Uterus (tissue), 4 donors: ENCODE data around the gene DCAF10. TPM values are rescaled to one million over a fixed set of nuclear protein-coding genes. Genes with fewer than 3 reads are reported as not detected.

Source experiments
- DNase-seq, 2 donors: peaks; one replicate each; pipeline ENCODE4 v3.0.0-alpha.2; 2019 to 2020
- H3K27ac ChIP-seq, 2 donors: fragments of 200-600 bp; sonication (generic); 1 replicate in 1 of 2; 2 replicates in 1 of 2; pipeline ENCODE4 v1.5.1; 2016 to 2018
- H3K27me3 ChIP-seq, 2 donors: fragments of 200-600 bp; sonication (generic); one replicate each; pipeline ENCODE4 v1.5.1; 2018 to 2019; ENCODE audit warnings: control low read depth in 1 of 2
- H3K36me3 ChIP-seq, 2 donors: fragments of 200-600 bp; sonication (generic); one replicate each; pipeline ENCODE4 v1.5.1; 2019; ENCODE audit warnings: control low read depth in 1 of 2
- H3K4me1 ChIP-seq, 2 donors: fragments of 200-600 bp; sonication (generic); one replicate each; pipeline ENCODE4 v1.5.1; 2018 to 2019; ENCODE audit warnings: control low read depth in 1 of 2
- H3K4me3 ChIP-seq, 2 donors: fragments of 200-600 bp; sonication (generic); 1 replicate in 1 of 2; 2 replicates in 1 of 2; pipeline ENCODE4 v1.5.1; 2018 to 2019; ENCODE audit warnings: mild to moderate bottlenecking in 1 of 2
- H3K9me3 ChIP-seq, 2 donors: fragments of 200-600 bp; sonication (generic); one replicate each; pipeline ENCODE4 v1.5.1; 2019; ENCODE audit warnings: control low read depth in 1 of 2
- CTCF ChIP-seq, 4 experiments: fragments of 200-600 bp in 2 of 4; fragments of 450-650 bp in 2 of 4; sonication (generic) in 2 of 4; IDR thresholded peaks; one replicate each; pipeline ENCODE4 v1.5.1; 2016 to 2019; ENCODE audit warnings: antibody characterized with exemption in 4 of 4, mild to moderate bottlenecking in 2 of 4, moderate library complexity in 1 of 4
- POLR2A ChIP-seq, 2 donors: fragments of 450-650 bp; IDR thresholded peaks; one replicate each; pipeline ENCODE4 v1.6.1; 2016; ENCODE audit warnings: antibody characterized with exemption in 2 of 2, mild to moderate bottlenecking in 1 of 2, moderate library complexity in 1 of 2
- intact Hi-C: fragments of 100-400 bp; cut with DNase I; formaldehyde crosslinking; loops from one replicate; pipeline ENCODE4 v1.15.1; 2023; ENCODE audit warnings: low total_unique reads
- total RNA-seq, 4 donors: library from RNA; depleted of rRNA in 3 of 4; stranded (reverse); fragments of >200 nt in 3 of 4; gene quantifications; one replicate each; pipeline versions ENCODE4 v1.1.0 to v1.2.4, GENCODE V29; 2014 to 2023
- donor health status: DM: yes; HTN: yes; CAD: no.

The DCAF10 gene
- total RNA-seq, 4 donors from 2014 or later: 10.8 to 34.8 (median 29.6) TPM

- H3K27ac ChIP-seq: no peak overlapping the region
- no peak for TF ChIP-seq CTCF (IDR thresholded peaks at IDR 0.05)
- TF ChIP-seq POLR2A (IDR thresholded peaks at IDR 0.05): no peak
- intact Hi-C loops: no loop called here
- no peaks in the 10 kb centered on the region for H3K36me3 ChIP-seq
- DNase-seq: no peak
- no peak overlapping the region for H3K4me3 ChIP-seq
- H3K4me1 ChIP-seq: peaks cover 0 to 10% of the 10 kb centered on the region in 2 donors
- H3K27me3 ChIP-seq: no peaks in the 10 kb centered on the region
- H3K9me3 ChIP-seq: no peaks in the 10 kb centered on the region
Observed at GRCh38 chr9:37899041-37899440, 98.4 kb downstream of the DCAF10 start.

GRCh38 chr9:37902131-37902530, 101.5 kb downstream of the DCAF10 start:
- no peak for TF ChIP-seq CTCF (IDR thresholded peaks at IDR 0.05)
- no peak for TF ChIP-seq POLR2A (IDR thresholded peaks at IDR 0.05)
- intact Hi-C loops: no loop called here
- no peaks in the 10 kb centered on the region for H3K36me3 ChIP-seq
- no peak overlapping the region for H3K4me3 ChIP-seq
- peaks cover 6 to 10% of the 10 kb centered on the region in 2 donors for H3K4me1 ChIP-seq
- H3K27me3 ChIP-seq: no peaks in the 10 kb centered on the region
- H3K27ac ChIP-seq: no peak overlapping the region
- DNase-seq: no peak
- H3K9me3 ChIP-seq: no peaks in the 10 kb centered on the region

- H3K9me3 ChIP-seq: no peaks in the 10 kb centered on the region
- H3K27me3 ChIP-seq: no peaks in the 10 kb centered on the region
- peak overlapping the region; percentile 85 to 87 for H3K27ac ChIP-seq
- H3K36me3 ChIP-seq: no peaks in the 10 kb centered on the region
- H3K4me3 ChIP-seq: peak overlapping the region; percentile 64 to 71
- TF ChIP-seq POLR2A (IDR thresholded peaks at IDR 0.05): no peak
- no peak for TF ChIP-seq CTCF (IDR thresholded peaks at IDR 0.05)
- no peak for DNase-seq
- intact Hi-C loops: no loop called here
- peaks cover 6 to 10% of the 10 kb centered on the region in 2 donors for H3K4me1 ChIP-seq
Observed at GRCh38 chr9:37902796-37903646, 102.4 kb downstream of the DCAF10 start.

GRCh38 chr9:37903647-37904444, 103.2 kb downstream of the DCAF10 start, which contains the start of gene SLC25A51:
SLC25A51 (minus strand) TSS chr9:37904127; CDS start chr9:37888550, 15,577 bp downstream.
- H3K27me3 ChIP-seq: no peaks in the 10 kb centered on the region
- H3K4me3 ChIP-seq: peak within 1 kb of the TSS; percentile 64 to 71
- no peaks in the 10 kb centered on the region for H3K36me3 ChIP-seq
- H3K27ac ChIP-seq: peak within 1 kb of the TSS; percentile 85 to 87
- DNase-seq: peak; percentile 94 to 95
- peak; percentile 88 to 98 (median 94) for TF ChIP-seq CTCF (IDR thresholded peaks at IDR 0.05)
- TF ChIP-seq POLR2A (IDR thresholded peaks at IDR 0.05): peak; percentile 7 to 66
- H3K9me3 ChIP-seq: no peaks in the 10 kb centered on the region
- peaks cover 6 to 10% of the 10 kb centered on the region in 2 donors for H3K4me1 ChIP-seq
- intact Hi-C loops: no loop called here
